Measurements from ENCODE around the gene GSAP. TPM values are rescaled to one million over a fixed set of nuclear protein-coding genes. Genes with fewer than 3 reads are reported as not detected.

Gene GSAP
- total RNA-seq, 1 experiment from 2014 or later = 2.0 TPM

- TF ChIP-seq HMGXB4 (CRISPR knock-in tag; IDR thresholded peaks at IDR 0.05) (no peak), CBFB (CRISPR knock-in tag; IDR thresholded peaks at IDR 0.05; ENCODE audit: low read depth) (no peak), MYBL2 (CRISPR knock-in tag; IDR thresholded peaks at IDR 0.05) (no peak), KAT7 (CRISPR knock-in tag; IDR thresholded peaks at IDR 0.05; ENCODE audit: borderline replicate concordance) (no peak), ZNF317 (CRISPR knock-in tag; IDR thresholded peaks at IDR 0.05; ENCODE audit: borderline replicate concordance, low read depth) (no peak), FOXP1 (CRISPR knock-in tag; IDR thresholded peaks at IDR 0.05; ENCODE audit: borderline replicate concordance) (no peak)
These were observed 12.7 kb upstream of the GSAP start (continued) for GRCh38 chr7:77428777-77429231.

GRCh38 chr7:77427996-77428603 is 12.0 kb upstream of the GSAP start:
- TF ChIP-seq USF1 (CRISPR knock-in tag; IDR thresholded peaks at IDR 0.05) (no peak), PRRX2 (CRISPR knock-in tag; IDR thresholded peaks at IDR 0.05) (no peak), FOXP1 (CRISPR knock-in tag; IDR thresholded peaks at IDR 0.05; ENCODE audit: borderline replicate concordance) (no peak), ZNF396 (CRISPR knock-in tag; IDR thresholded peaks at IDR 0.05; ENCODE audit: borderline replicate concordance) (no peak), ZNF121 (CRISPR knock-in tag; IDR thresholded peaks at IDR 0.05) (no peak), GRHL2 (CRISPR knock-in tag; IDR thresholded peaks at IDR 0.05; ENCODE audit: insufficient replicate concordance, severe bottlenecking) (no peak)
- ATAC-seq (peak; percentile 12), DNase-seq (ENCODE audit: low spot score) (no peak)
- POLR2A ChIA-PET = interaction anchor here (0.6 kb wide), 1 partner anchor 154 kb away, joined by 12 read pairs; no protein-coding TSS in a partner anchor
- Mint-ChIP-seq H3K36me3 (no peaks in the 10 kb centered on the region), H3K27me3 (ENCODE audit: low read depth) (no peaks in the 10 kb centered on the region), H3K4me1 (peaks cover 50% of the 10 kb centered on the region), H3K4me3 (no peak overlapping the region), H3K9me3 (no peaks in the 10 kb centered on the region), H3K27ac (peak overlapping the region; percentile 19; the same call in 1 of the 2 replicates)
- CTCF ChIA-PET = interaction anchor here (0.6 to 1.3 kb wide), 2 partner anchors 11 to 73 kb away, joined by 3 read pairs; no protein-coding TSS in a partner anchor

GRCh38 chr7:77426521-77427051 is 10.4 kb upstream of the GSAP start:
- CTCF ChIA-PET = no interaction called here
- POLR2A ChIA-PET = no interaction called here
- no peaks in the 10 kb centered on the region for H3K27me3 Mint-ChIP-seq (ENCODE audit: low read depth)
- peak overlapping the region; percentile 45 for H3K4me3 Mint-ChIP-seq
- ATAC-seq = peak; percentile 49
- no peaks in the 10 kb centered on the region for H3K36me3 Mint-ChIP-seq
- H3K27ac Mint-ChIP-seq = peak overlapping the region; percentile 68; the same call in 1 of the 2 replicates
- no peak for DNase-seq (ENCODE audit: low spot score)
- H3K9me3 Mint-ChIP-seq = no peaks in the 10 kb centered on the region
- H3K4me1 Mint-ChIP-seq = peaks cover 50% of the 10 kb centered on the region
- no peak for TF ChIP-seq ZMAT4 (CRISPR knock-in tag; IDR thresholded peaks at IDR 0.05)
- TF ChIP-seq FOXP1 (CRISPR knock-in tag; IDR thresholded peaks at IDR 0.05; ENCODE audit: borderline replicate concordance) = no peak
- no peak for TF ChIP-seq ZNF512 (CRISPR knock-in tag; IDR thresholded peaks at IDR 0.05; ENCODE audit: borderline replicate concordance)
- TF ChIP-seq ZNF263 (CRISPR knock-in tag; IDR thresholded peaks at IDR 0.05; ENCODE audit: low read depth) = no peak
- TF ChIP-seq JAZF1 (CRISPR knock-in tag; IDR thresholded peaks at IDR 0.05) = no peak
- no peak for TF ChIP-seq AR (CRISPR knock-in tag; IDR thresholded peaks at IDR 0.05)
- TF ChIP-seq AFF4 (CRISPR knock-in tag; IDR thresholded peaks at IDR 0.05; ENCODE audit: borderline replicate concordance) = no peak
- TF ChIP-seq GRHL2 (CRISPR knock-in tag; IDR thresholded peaks at IDR 0.05; ENCODE audit: insufficient replicate concordance, severe bottlenecking) = no peak
- no peak for TF ChIP-seq USF1 (CRISPR knock-in tag; IDR thresholded peaks at IDR 0.05)
- TF ChIP-seq TCF7 (CRISPR knock-in tag; IDR thresholded peaks at IDR 0.05; ENCODE audit: low read depth) = no peak
- no peak for TF ChIP-seq ATF1 (CRISPR knock-in tag; IDR thresholded peaks at IDR 0.05)
